K562 (cell line): ENCODE data around the gene NDUFAF2. TPM values are rescaled to one million over a fixed set of nuclear protein-coding genes. Genes with fewer than 3 reads are reported as not detected.

Source experiments
- ATAC-seq: fragments of 200-7000 bp; cut with Tn5 transposase; 3 replicates; pipeline ENCODE4 v1.9.1; 2020; ENCODE audit warnings: moderate library complexity
- BruUV-seq: library from RNA; stranded (reverse); fragments of 400-500 nt; replicated peaks from 2 replicates; lab custom pipeline; 2021; lab: Mats Ljungman, UMichigan
- CTCF ChIA-PET: fragments of 300-600 bp; formaldehyde crosslinking; extraction: SDS; loops from one replicate; lab custom pipeline; 2021; ENCODE audit warnings: low intra/inter-chr PET ratio; lab: Yijun Ruan, JAX
- POLR2A ChIA-PET: fragments of 300-600, 350-650 bp; sonication (Branson Sonifier 250); formaldehyde crosslinking; extraction: SDS; loops from one replicate; lab custom pipeline; 2021; ENCODE audit warnings: antibody characterized with exemption, inconsistent platforms; lab: Yijun Ruan, JAX
- DNase-seq, 4 experiments: peaks; one replicate each; pipeline versions ENCODE4 v3.0.0 to v3.0.0-alpha.2; 2011 to 2018; ENCODE audit warnings: low spot score in 3 of 4, mixed read lengths in 3 of 4; ENCODE audit errors: extremely low read depth in 1 of 4
- FAIRE-seq: peaks from 2 replicates; lab custom pipeline; 2011; peaks lifted over from hg19 to GRCh38; lab: Jason Lieb, UNC
- H2AFZ ChIP-seq: 2 replicates; pipeline ENCODE4 v1.6.0; 2011; ENCODE audit warnings: low read depth, low read length, control low read depth, inconsistent platforms
- H3K27ac ChIP-seq: fragments of 200-600 bp; 3 replicates; pipeline ENCODE4 v1.8.0; 2011; ENCODE audit warnings: low read depth, mild to moderate bottlenecking, control low read depth, inconsistent platforms, low read length, moderate library complexity, mixed read lengths; ENCODE audit errors: extremely low read depth
- H3K27me3 ChIP-seq, 2 experiments: fragments of 300-600 bp in 1 of 2; 2 replicates in 1 of 2; 3 replicates in 1 of 2; pipeline versions ENCODE4 v1.6.0 to v1.8.0; 2011; ENCODE audit warnings: inconsistent platforms in 2 of 2, low read length in 2 of 2, mild to moderate bottlenecking in 1 of 2, mixed read lengths in 1 of 2, moderate library complexity in 1 of 2; ENCODE audit not compliant: control insufficient read depth in 2 of 2, insufficient read depth in 2 of 2
- H3K36me3 ChIP-seq: fragments of 300-600 bp; 3 replicates; pipeline ENCODE4 v1.8.0; 2011; ENCODE audit warnings: mild to moderate bottlenecking, low read length, inconsistent platforms; ENCODE audit not compliant: control insufficient read depth, insufficient read depth
- H3K4me1 ChIP-seq, 2 experiments: fragments of 200-600 bp in 1 of 2; replicated peaks in 1 of 2; 2 replicates in 1 of 2; 3 replicates in 1 of 2; pipeline versions ENCODE4 v1.5.1 to v1.8.0; 2011; ENCODE audit warnings: inconsistent platforms in 2 of 2, low read length in 2 of 2, mild to moderate bottlenecking in 1 of 2, mixed read lengths in 1 of 2, moderate library complexity in 1 of 2; ENCODE audit not compliant: control insufficient read depth in 2 of 2, insufficient read depth in 2 of 2
- H3K4me2 ChIP-seq: 2 replicates; pipeline ENCODE4 v1.6.1; 2011; ENCODE audit warnings: low read length, control low read depth, inconsistent platforms, mixed read lengths; ENCODE audit not compliant: insufficient read depth
- H3K4me3 ChIP-seq: fragments of 200-600 bp; sonication (generic), shearing (Covaris generic); 2 replicates; pipeline ENCODE4 v1.5.1; 2016; ENCODE audit warnings: control low read depth, inconsistent platforms
- H3K79me2 ChIP-seq: fragments of 200-600 bp; 3 replicates; pipeline ENCODE4 v1.8.0; 2011; ENCODE audit warnings: low read length, inconsistent platforms; ENCODE audit not compliant: control insufficient read depth, insufficient read depth
- H3K9ac ChIP-seq, 2 experiments: 2 replicates each; pipeline versions ENCODE4 v1.6.0 to v1.6.1; 2011; ENCODE audit warnings: low read depth in 2 of 2, low read length in 2 of 2, control low read depth in 1 of 2, inconsistent platforms in 1 of 2, mild to moderate bottlenecking in 1 of 2, mixed read lengths in 1 of 2; ENCODE audit not compliant: insufficient read depth in 1 of 2
- H3K9me1 ChIP-seq: one replicate; pipeline ENCODE4 v1.6.0; 2011; ENCODE audit warnings: inconsistent platforms, mild to moderate bottlenecking, low read length, moderate library complexity; ENCODE audit not compliant: control insufficient read depth, insufficient read depth
- H3K9me3 ChIP-seq: replicated peaks from 2 replicates; pipeline ENCODE4 v1.5.1; 2011; ENCODE audit warnings: low read depth, low read length, inconsistent platforms; ENCODE audit not compliant: control insufficient read depth, insufficient read depth
- H4K20me1 ChIP-seq: replicated peaks from 2 replicates; pipeline ENCODE4 v1.6.1; 2011; ENCODE audit warnings: low read length, inconsistent platforms, mixed read lengths; ENCODE audit not compliant: control insufficient read depth, insufficient read depth
- ARID4B ChIP-seq: sonication (generic); formaldehyde crosslinking; IDR thresholded peaks from 2 replicates; pipeline ENCODE4 v1.8.0; 2022; ENCODE audit warnings: mild to moderate bottlenecking, missing genetic modification reagents
- E2F8 ChIP-seq: fragments of 450-650 bp; IDR thresholded peaks from 2 replicates; pipeline ENCODE4 v1.7.1; 2018; ENCODE audit warnings: mild to moderate bottlenecking, low read depth; ENCODE audit not compliant: partially characterized antibody
- HMG20A ChIP-seq: fragments of 450-650 bp; formaldehyde crosslinking; conservative IDR thresholded peaks from 2 replicates; pipeline ENCODE4 v1.4.0; 2020; ENCODE audit warnings: mild to moderate bottlenecking, mixed read lengths
- KAT8 ChIP-seq: fragments of 450-650 bp; IDR thresholded peaks from 2 replicates; pipeline ENCODE4 v1.6.1; 2016; ENCODE audit warnings: low read depth, mild to moderate bottlenecking
- MCM7 ChIP-seq, 2 experiments: fragments of 450-650 bp; IDR thresholded peaks; 2 replicates each; pipeline ENCODE4 v1.6.1; 2016 to 2018
- NCOA2 ChIP-seq, 2 experiments: fragments of 450-650 bp; IDR thresholded peaks; 2 replicates each; pipeline ENCODE4 v1.6.1; 2018; ENCODE audit warnings: mild to moderate bottlenecking in 2 of 2, moderate library complexity in 1 of 2; ENCODE audit not compliant: partially characterized antibody in 2 of 2
- NFIC ChIP-seq: fragments of 450-650 bp; IDR thresholded peaks from 2 replicates; pipeline ENCODE4 v1.6.1; 2017; ENCODE audit warnings: mild to moderate bottlenecking, inconsistent platforms
- SUPT5H ChIP-seq: fragments of 450-650 bp; IDR thresholded peaks from 2 replicates; pipeline ENCODE4 v1.6.1; 2016
- ZBTB12 ChIP-seq: fragments of 250-450 bp; sonication (Bioruptor Pico); IDR thresholded peaks from 2 replicates; pipeline ENCODE4 v1.4.0; 2020
- ZFP91 ChIP-seq: sonication (generic); formaldehyde crosslinking; IDR thresholded peaks from 2 replicates; pipeline ENCODE4 v1.8.0; 2022; ENCODE audit warnings: mild to moderate bottlenecking, missing genetic modification reagents
- in situ Hi-C: fragments of 300-500 bp; cut with MboI; formaldehyde crosslinking; loops from 4 replicates; pipeline ENCODE4 v1.15.0; 2018; ENCODE audit warnings: inconsistent platforms, mixed read lengths
- intact Hi-C: fragments of 100-400 bp; cut with micrococcal nuclease; formaldehyde crosslinking; loops from 2 replicates; pipeline ENCODE4 v1.14.2; 2022
- polyA plus RNA-seq, 8 experiments: library from polyadenylated mRNA; depleted of rRNA in 4 of 8; stranded (reverse) in 5 of 8; unstranded in 3 of 8; fragments of >200 nt; fragmentation: Nextera tagmentation in 2 of 8; fragmentation: Illumina TruSeq in 1 of 8; extraction: Ambion mirVana in 2 of 8; extraction: Trizol in 1 of 8; gene quantifications; 2 replicates each; pipeline versions ENCODE4 v1.2.1 to v1.2.3, GENCODE V29; 2011 to 2014; ENCODE audit warnings: inconsistent platforms in 1 of 8, missing spikeins in 1 of 8
- total RNA-seq, 7 experiments: library from RNA; depleted of rRNA in 6 of 7; stranded (reverse); fragments of >200 nt in 6 of 7; fragmentation: Illumina TruSeq in 2 of 7; extraction: Trizol in 2 of 7; gene quantifications; 2 replicates each; pipeline versions ENCODE4 v1.2.1 to v1.2.3, GENCODE V29; 2011 to 2021; ENCODE audit warnings: low replicate concordance in 1 of 7

Gene NDUFAF2
- total and polyA plus RNA-seq, 9 of the 15 experiments (the other 6 are each of a cell fraction or from before 2014, with no cell fraction given), result 56.0 to 155 (median 95.9) TPM

DNA sequence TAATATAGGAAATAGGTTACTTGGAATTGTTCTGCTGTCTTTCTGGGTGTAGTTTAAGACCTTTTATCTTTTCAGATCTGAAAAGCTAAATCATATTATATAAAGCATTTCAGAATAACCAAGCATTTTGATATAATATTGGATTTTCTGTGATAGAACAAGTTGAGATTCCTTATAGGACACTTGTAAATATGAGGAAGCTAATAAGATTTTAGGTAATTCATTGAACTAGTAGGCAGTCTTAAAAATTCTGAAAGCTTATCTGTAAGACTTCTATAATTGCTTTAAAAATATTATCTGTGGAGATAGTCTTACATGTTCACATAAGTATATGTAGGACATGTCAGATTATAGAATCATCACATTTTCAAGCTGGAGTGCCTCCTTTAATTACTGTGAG, 114.5 kb downstream of the NDUFAF2 start:
- FAIRE-seq, result no peak
- Histone ChIP-seq H3K9me3 (no peaks in the 10 kb centered on the region), H3K36me3 (no peaks in the 10 kb centered on the region), H3K9me1 (no peaks in the 10 kb centered on the region), H3K4me2 (no peak overlapping the region), H4K20me1 (no peaks in the 10 kb centered on the region), H3K79me2 (no peaks in the 10 kb centered on the region), H3K4me1 (no peaks in the 10 kb centered on the region), H2AFZ (no peak overlapping the region), H3K27me3 (no peaks in the 10 kb centered on the region), H3K27ac (no peak overlapping the region), H3K9ac (no peak overlapping the region), H3K4me3 (no peak overlapping the region)
- ChIA-PET POLR2A (no interaction called here), CTCF (no interaction called here)
- no TSS peak for BruUV-seq
- no peak for ATAC-seq
- intact Hi-C loops (loop anchor here (5.0 to 10.0 kb wide), 4 partner anchors 105 to 598 kb away; partner anchors contain the start of gene SMIM15), in situ Hi-C loops (loop anchor here (25.0 kb wide), 1 partner anchor 578 kb away; no protein-coding TSS in a partner anchor)
- DNase-seq, result no peak
- TF ChIP-seq HMG20A (CRISPR knock-in tag), result no peak
- TF ChIP-seq NFIC, result no peak
- TF ChIP-seq SUPT5H, result no peak
- no peak for TF ChIP-seq E2F8
- TF ChIP-seq ARID4B (CRISPR knock-in tag), result no peak
- TF ChIP-seq NCOA2 (IDR thresholded peaks at IDR 0.05; ENCODE audit: partially characterized antibody in 2 of 2), result no peak
- TF ChIP-seq KAT8, result no peak
- TF ChIP-seq MCM7 (IDR thresholded peaks at IDR 0.05), result no peak
- TF ChIP-seq ZFP91 (CRISPR knock-in tag), result no peak
- TF ChIP-seq ZBTB12 (CRISPR knock-in tag), result no peak
